Parathyroid adenoma (tissue), 2 donors: ENCODE data around the gene NHS.

Source experiments
- H2AFZ ChIP-seq: fragments of 300-600 bp; sonication (generic); one replicate; pipeline ENCODE4 v1.7.0; 2017; ENCODE audit warnings: antibody characterized with exemption, mild to moderate bottlenecking
- H3K27ac ChIP-seq: fragments of 300-600 bp; sonication (generic); one replicate; pipeline ENCODE4 v1.7.0; 2017
- H3K27me3 ChIP-seq: fragments of 300-600 bp; sonication (generic); one replicate; pipeline ENCODE4 v1.7.0; 2017; ENCODE audit warnings: low read length; ENCODE audit not compliant: control insufficient read depth, insufficient read depth
- H3K36me3 ChIP-seq: fragments of 300-600 bp; sonication (generic); one replicate; pipeline ENCODE4 v1.7.0; 2017; ENCODE audit warnings: low read length; ENCODE audit not compliant: control insufficient read depth, insufficient read depth
- H3K4me1 ChIP-seq: fragments of 300-600 bp; sonication (generic); one replicate; pipeline ENCODE4 v1.7.0; 2017; ENCODE audit warnings: control low read depth
- H3K4me2 ChIP-seq: fragments of 300-600 bp; sonication (generic); one replicate; pipeline ENCODE4 v1.7.0; 2017; ENCODE audit warnings: low read length
- H3K4me3 ChIP-seq: fragments of 300-600 bp; sonication (generic); one replicate; pipeline ENCODE4 v1.7.0; 2017; ENCODE audit warnings: low read depth, low read length
- H3K79me2 ChIP-seq: fragments of 300-600 bp; sonication (generic); one replicate; pipeline ENCODE4 v1.7.0; 2017; ENCODE audit warnings: control low read depth
- H3K9ac ChIP-seq: fragments of 300-600 bp; sonication (generic); one replicate; pipeline ENCODE4 v1.7.0; 2017; ENCODE audit warnings: mild to moderate bottlenecking
- H3K9me3 ChIP-seq: fragments of 300-600 bp; sonication (generic); one replicate; pipeline ENCODE4 v1.7.0; 2017; ENCODE audit warnings: low read length; ENCODE audit not compliant: control insufficient read depth
- TF ChIP-seq, protein P1 (sequence below): fragments of 300-600 bp; sonication (generic); IDR thresholded peaks from one replicate; pipeline ENCODE4 v1.7.0; 2017; ENCODE audit warnings: antibody characterized with exemption, mild to moderate bottlenecking
- donor health status: primary hyperparathyroidism.

NHS gene

DNA sequence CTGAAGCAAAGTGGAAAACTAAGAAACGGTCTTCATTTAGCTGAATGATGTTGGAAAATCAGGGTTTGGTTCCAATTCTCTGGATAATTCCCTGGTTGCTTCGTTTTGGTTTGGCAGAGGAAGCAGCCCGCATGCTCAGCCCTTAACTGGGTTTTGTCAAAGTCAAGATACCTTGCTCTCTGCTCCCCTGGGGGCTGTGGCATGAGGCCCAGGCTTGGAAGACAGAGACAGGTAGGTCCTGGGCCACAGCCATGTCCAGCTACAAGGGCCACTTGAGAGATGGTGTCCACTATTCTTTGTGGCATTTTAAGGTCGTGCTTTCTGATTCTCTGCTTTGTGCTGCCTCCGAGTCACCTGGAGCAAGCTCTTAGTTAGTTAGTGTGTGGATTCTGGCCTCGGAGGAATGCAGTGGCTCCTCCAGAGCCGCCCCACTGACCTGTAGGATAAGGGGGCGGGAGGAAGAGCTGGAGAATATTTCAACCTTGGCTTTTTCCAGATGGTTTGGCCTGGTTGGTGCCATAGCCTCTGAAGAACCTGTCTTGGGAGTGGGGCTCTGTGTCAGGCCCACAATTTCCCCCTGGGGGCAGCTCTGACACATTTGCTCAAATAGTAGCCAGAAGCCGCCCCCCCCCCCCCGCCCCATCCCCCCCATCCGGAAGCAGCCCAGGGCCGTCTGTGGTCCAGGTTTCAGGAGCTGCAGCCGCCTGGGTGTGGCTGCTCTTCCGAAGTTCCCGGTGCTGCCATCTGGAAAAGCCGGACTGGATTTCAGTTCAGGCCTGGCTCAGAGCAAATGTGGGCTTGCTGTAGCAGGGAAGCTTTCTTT is 147.1 kb downstream of the NHS start:
- TF ChIP-seq, protein P1, sequence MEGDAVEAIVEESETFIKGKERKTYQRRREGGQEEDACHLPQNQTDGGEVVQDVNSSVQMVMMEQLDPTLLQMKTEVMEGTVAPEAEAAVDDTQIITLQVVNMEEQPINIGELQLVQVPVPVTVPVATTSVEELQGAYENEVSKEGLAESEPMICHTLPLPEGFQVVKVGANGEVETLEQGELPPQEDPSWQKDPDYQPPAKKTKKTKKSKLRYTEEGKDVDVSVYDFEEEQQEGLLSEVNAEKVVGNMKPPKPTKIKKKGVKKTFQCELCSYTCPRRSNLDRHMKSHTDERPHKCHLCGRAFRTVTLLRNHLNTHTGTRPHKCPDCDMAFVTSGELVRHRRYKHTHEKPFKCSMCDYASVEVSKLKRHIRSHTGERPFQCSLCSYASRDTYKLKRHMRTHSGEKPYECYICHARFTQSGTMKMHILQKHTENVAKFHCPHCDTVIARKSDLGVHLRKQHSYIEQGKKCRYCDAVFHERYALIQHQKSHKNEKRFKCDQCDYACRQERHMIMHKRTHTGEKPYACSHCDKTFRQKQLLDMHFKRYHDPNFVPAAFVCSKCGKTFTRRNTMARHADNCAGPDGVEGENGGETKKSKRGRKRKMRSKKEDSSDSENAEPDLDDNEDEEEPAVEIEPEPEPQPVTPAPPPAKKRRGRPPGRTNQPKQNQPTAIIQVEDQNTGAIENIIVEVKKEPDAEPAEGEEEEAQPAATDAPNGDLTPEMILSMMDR, result no peak
- H3K4me3 ChIP-seq, result no peak overlapping the region
- H3K4me2 ChIP-seq, result no peak overlapping the region
- H3K4me1 ChIP-seq, result no peaks in the 10 kb centered on the region
- H2AFZ ChIP-seq, result no peak overlapping the region
- no peaks in the 10 kb centered on the region for H3K79me2 ChIP-seq
- no peaks in the 10 kb centered on the region for H3K9me3 ChIP-seq
- H3K9ac ChIP-seq, result no peak overlapping the region
- no peaks in the 10 kb centered on the region for H3K27me3 ChIP-seq
- H3K36me3 ChIP-seq, result no peaks in the 10 kb centered on the region
- no peak overlapping the region for H3K27ac ChIP-seq

DNA sequence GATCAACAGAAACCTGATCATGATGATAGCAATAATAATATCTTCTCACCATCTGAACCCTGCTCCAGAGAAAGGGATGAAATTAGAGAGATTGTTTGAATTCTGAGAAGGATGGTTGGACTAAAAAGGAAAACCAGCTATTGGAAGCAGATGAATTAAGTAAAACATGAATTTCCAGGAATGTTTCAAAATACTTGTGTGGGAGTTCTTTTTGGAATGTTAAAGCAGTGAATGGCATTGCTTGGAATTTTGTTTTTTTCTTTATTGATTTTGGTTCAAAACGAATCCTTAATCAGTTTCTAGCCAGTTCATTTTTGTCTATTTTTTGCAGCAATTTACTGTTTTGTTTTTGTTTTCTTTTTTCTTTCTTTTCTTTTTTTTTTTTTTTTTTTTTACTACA is 150.3 kb downstream of the NHS start:
- Histone ChIP-seq H3K27me3 (no peaks in the 10 kb centered on the region), H3K79me2 (no peaks in the 10 kb centered on the region), H3K36me3 (no peaks in the 10 kb centered on the region), H2AFZ (no peak overlapping the region), H3K4me3 (no peak overlapping the region), H3K9ac (no peak overlapping the region), H3K9me3 (no peaks in the 10 kb centered on the region), H3K27ac (no peak overlapping the region), H3K4me1 (peaks cover 3% of the 10 kb centered on the region), H3K4me2 (no peak overlapping the region)
- TF ChIP-seq, protein P1, result no peak

DNA sequence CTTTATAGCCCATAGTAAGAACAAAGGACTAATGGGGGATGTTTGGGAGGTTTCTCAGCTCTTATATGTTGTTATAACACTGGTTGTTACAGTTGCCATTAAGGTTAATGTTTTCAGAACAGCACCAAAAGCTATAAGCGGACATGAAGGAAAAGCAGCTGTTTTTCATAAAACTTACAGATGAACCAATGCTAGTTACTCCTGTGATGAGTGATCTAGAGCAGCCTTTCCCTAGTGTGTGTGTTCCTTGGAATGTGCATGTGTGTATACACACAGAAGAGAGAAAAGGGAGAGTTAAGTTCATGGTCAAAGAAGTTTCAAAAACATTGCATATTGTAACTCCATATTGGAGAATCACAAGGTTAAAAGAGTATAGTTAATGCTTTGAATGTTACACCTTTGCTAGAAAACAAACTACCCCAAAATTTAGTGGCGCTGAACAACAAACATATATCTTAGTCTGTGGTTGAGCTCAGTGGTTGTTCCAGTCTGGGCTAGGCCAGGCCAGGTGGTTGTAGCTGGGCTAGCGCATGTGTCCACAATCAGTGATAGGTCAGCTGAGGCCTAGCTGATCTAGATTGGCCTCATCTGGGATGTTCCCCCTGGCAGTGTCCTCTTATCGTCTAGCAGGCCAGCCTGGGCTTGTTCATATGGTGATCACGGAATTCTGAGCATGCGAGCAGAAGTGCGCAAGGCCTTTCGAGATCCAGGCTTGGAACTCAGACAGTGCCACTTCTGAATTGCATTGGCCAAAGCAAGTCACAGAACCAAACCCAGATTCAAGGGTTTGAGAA is 151.0 kb downstream of the NHS start:
- TF ChIP-seq, protein P1, result no peak
- Histone ChIP-seq H2AFZ (no peak overlapping the region), H3K4me2 (no peak overlapping the region), H3K27ac (no peak overlapping the region), H3K4me3 (no peak overlapping the region), H3K79me2 (no peaks in the 10 kb centered on the region), H3K9ac (no peak overlapping the region), H3K4me1 (peaks cover 3% of the 10 kb centered on the region), H3K36me3 (no peaks in the 10 kb centered on the region), H3K27me3 (no peaks in the 10 kb centered on the region), H3K9me3 (no peaks in the 10 kb centered on the region)

DNA sequence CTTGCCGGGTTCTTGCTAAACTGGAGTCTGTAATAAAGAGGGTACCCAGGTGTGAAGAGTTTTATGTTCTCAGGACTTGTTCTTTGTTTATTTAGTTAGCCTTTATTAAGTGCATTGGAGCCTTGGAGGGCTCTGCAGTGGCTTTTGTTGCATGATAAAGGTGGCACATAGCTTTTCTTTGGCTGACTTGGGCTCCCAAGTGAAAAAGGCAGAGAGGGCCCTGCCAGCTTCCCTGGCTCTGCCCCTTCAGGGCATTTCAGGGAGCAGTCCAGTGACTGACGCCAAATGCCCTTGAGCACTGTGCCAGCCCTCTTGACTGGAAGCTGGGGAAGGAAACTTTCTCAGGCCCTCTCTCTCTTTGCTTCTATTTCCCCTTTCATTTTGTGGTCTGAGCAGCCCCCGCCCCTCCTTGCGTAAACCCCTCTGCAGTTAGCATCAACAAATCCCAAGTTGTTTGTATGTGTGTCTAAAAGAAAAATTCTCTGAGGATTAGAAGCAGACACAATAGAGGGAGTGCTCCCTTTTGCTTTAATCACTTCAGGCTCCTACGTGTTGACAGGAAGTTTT is 152.2 kb downstream of the NHS start:
- H3K9me3 ChIP-seq, result no peaks in the 10 kb centered on the region
- H3K4me2 ChIP-seq, result no peak overlapping the region
- H3K4me1 ChIP-seq, result peaks cover 3% of the 10 kb centered on the region
- H2AFZ ChIP-seq, result no peak overlapping the region
- H3K4me3 ChIP-seq, result no peak overlapping the region
- H3K79me2 ChIP-seq, result no peaks in the 10 kb centered on the region
- no peak overlapping the region for H3K27ac ChIP-seq
- no peak overlapping the region for H3K9ac ChIP-seq
- no peaks in the 10 kb centered on the region for H3K36me3 ChIP-seq
- TF ChIP-seq, protein P1, result no peak
- no peaks in the 10 kb centered on the region for H3K27me3 ChIP-seq
